H7 (cell line): ENCODE results near the gene MPZL2. TPM values are rescaled to one million over a fixed set of nuclear protein-coding genes. Genes with fewer than 3 reads are reported as not detected.
A peak's percentile ranks its signal among the peaks of the same experiment; 100 is the strongest.
"Not testable (repeated sequence)": the region's sequence is repeated elsewhere in the genome, so short reads cannot be mapped to it uniquely, and the experiment has no call there.

ENCODE experiments used
- DNase-seq: peaks from one replicate; pipeline ENCODE4 v3.0.0; 2012
- H3K27me3 ChIP-seq: 2 replicates; pipeline ENCODE4 v1.6.0; 2011; ENCODE audit warnings: mild to moderate bottlenecking, low read length; ENCODE audit not compliant: control insufficient read depth, insufficient read depth
- H3K36me3 ChIP-seq: replicated peaks from 2 replicates; pipeline ENCODE4 v1.5.1; 2011; ENCODE audit warnings: low read length; ENCODE audit not compliant: control insufficient read depth, insufficient read depth
- H3K4me3 ChIP-seq: 2 replicates; pipeline ENCODE4 v1.5.1; 2011; ENCODE audit warnings: low read depth, mild to moderate bottlenecking, control low read depth, low read length, moderate library complexity; ENCODE audit not compliant: insufficient read depth
- total RNA-seq: library from RNA; depleted of rRNA; stranded (reverse); fragments of >200 nt; shearing (Covaris generic); gene quantifications from 2 replicates; pipeline ENCODE4 v1.2.3, GENCODE V29; 2014; rRNA removed

MPZL2 gene
- 0.38 and 0.48 TPM in 2 replicates for total RNA-seq

GRCh38 chr11:118263695-118264568 lies at the start of gene MPZL2:
Gene MPZL2, minus strand, starts transcription at chr11:118264297. Its CDS starts 144 bp downstream, at chr11:118264153.
- H3K36me3 ChIP-seq: no peaks in the 10 kb centered on the region
- H3K27me3 ChIP-seq: peaks cover 29% of the 10 kb centered on the region
- DNase-seq: peak; percentile 38
- H3K4me3 ChIP-seq: peak within 1 kb of the TSS; percentile 26; the same call in 1 of the 2 replicates

GRCh38 chr11:118313242-118313641 lies 49.1 kb upstream of the MPZL2 start:
- DNase-seq: no peak
- Histone ChIP-seq H3K4me3 (no peak overlapping the region), H3K27me3 (peaks cover 2% of the 10 kb centered on the region), H3K36me3 (no peaks in the 10 kb centered on the region)

DNA sequence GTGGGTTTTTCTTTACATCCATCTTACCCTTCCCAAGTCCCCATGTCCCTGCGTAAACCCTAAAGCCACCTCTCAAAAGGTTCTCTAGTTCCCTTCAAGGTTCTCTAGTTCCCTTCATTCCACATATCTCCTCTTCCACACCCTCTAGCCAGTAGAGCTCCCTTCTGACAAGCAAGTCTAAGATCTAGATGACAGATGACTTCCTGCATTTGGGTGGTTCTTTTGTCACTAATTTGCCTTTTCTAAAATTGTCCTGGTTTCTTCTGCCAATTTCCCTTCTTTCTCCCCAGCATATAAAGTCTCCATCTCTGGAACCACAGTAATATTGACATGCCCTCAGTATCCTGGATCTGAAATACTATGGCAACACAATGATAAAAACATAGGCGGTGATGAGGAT lies 48.2 kb upstream of the MPZL2 start:
- no peaks in the 10 kb centered on the region for H3K36me3 ChIP-seq
- no peak overlapping the region for H3K4me3 ChIP-seq
- DNase-seq: no peak
- H3K27me3 ChIP-seq: peaks cover 2% of the 10 kb centered on the region

DNA sequence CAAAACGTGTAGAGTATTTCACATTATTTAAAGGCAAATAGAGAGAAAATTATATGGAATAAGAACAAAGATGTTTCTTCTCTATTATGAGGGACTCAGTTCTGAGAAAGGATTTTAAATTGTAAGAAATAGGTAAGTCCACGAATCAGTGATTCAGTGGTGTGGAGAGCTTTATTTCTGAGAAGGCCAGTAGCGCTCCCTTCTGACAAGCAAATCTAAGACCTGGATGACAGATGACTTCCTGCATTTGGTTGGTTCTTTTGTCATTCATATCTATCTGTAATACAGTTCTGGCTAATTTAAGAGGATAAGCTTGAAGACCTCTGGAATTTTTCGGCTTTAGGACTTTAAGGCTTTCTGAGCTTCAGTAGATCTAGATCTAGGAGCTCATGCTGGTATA lies 47.4 kb upstream of the MPZL2 start:
- H3K27me3 ChIP-seq: no peaks in the 10 kb centered on the region; the same call in 1 of the 2 replicates
- no peaks in the 10 kb centered on the region for H3K36me3 ChIP-seq
- H3K4me3 ChIP-seq: no peak overlapping the region
- no peak for DNase-seq

GRCh38 chr11:118310781-118311485 lies 46.8 kb upstream of the MPZL2 start:
- H3K4me3 ChIP-seq: no peak overlapping the region
- no peaks in the 10 kb centered on the region; the same call in 1 of the 2 replicates for H3K27me3 ChIP-seq
- no peaks in the 10 kb centered on the region for H3K36me3 ChIP-seq
- DNase-seq: no peak

DNA sequence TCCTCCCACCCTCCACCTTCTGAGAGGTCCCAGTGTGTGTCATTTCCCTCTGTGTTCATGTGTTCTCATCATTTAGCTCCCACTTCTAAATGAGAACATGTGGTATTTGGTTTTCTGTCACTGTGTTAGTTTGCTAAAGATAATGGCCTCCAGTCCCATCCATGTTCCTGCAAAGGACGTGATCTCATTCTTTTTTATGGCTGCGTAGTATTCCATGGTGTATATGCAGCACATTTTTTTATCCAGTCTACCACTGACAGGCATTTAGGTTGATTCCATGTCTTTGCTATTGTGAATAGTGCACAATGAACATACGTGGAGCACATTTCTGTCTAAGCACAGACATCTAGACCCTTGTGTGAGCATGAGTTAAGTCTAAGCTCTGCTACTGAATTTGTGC lies 46.2 kb upstream of the MPZL2 start:
- Histone ChIP-seq H3K4me3 (no peak overlapping the region), H3K36me3 (no peaks in the 10 kb centered on the region), H3K27me3 (no peaks in the 10 kb centered on the region; the same call in 1 of the 2 replicates)
- DNase-seq: no peak

GRCh38 chr11:118308995-118309528 lies 45.0 kb upstream of the MPZL2 start:
- not testable (repeated sequence) for H3K27me3 ChIP-seq, H3K36me3 ChIP-seq, DNase-seq, H3K4me3 ChIP-seq

GRCh38 chr11:118306556-118306955 lies 42.5 kb upstream of the MPZL2 start:
- H3K4me3 ChIP-seq: no peak overlapping the region
- no peaks in the 10 kb centered on the region; the same call in 1 of the 2 replicates for H3K27me3 ChIP-seq
- no peak for DNase-seq
- no peaks in the 10 kb centered on the region for H3K36me3 ChIP-seq

DNA sequence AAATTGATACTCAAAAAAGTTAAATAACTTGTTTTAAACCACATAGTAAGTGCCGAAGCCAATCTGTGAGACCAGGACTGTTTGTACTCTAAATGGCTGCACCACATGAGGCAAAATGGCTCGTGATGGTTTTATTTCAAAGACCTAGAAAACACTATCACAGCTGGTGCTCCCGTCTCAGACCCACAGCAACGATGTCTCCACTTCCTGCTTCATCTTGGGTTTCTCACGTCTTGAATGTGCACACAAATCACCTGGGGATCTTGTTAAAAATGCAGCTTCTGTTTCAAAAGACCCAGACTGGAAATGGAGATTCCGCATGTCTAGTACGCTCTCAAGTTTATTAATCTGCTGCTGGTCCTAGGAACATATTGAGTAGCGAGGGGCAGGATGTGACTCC lies 41.6 kb upstream of the MPZL2 start:
- Histone ChIP-seq H3K36me3 (no peaks in the 10 kb centered on the region), H3K27me3 (no peaks in the 10 kb centered on the region; the same call in 1 of the 2 replicates), H3K4me3 (no peak overlapping the region)
- DNase-seq: no peak

DNA sequence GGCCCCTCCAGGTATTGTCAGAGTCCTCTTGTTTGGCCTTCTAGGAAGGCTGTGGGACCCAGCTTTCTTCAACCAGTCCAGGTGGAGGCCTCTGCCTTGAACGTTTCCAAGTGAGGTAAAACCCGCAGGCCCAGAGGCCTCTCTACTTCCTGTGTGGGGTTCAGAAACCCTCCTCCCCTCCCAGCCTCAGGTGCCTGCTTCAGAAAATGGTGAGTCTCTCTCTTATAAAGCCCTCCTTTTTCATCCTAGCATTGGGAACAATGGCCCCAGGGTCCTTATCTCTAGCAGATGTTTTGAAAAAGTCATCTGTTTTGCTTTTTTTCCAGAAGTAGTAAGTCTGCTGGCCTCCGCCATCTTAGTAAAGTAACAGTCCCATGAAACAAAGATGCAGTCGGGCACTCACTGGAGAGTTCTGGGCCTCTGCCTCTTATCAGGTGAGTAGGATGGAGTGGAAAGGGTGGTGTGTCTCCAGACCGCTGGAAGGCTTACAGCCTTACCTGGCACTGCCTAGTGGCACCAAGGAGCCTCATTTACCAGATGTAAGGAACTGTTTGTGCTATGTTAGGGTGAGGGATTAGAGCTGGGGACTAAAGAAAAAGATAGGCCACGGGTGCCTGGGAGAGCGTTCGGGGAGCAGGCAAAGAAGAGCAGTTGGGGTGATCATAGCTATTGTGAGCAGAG lies 40.6 kb upstream of the MPZL2 start, which contains the start of gene CD3E:
CD3E (plus strand) TSS at position 163 of the 681 bp plus-strand sequence; CDS start at position 386, 223 bp downstream.
- DNase-seq: no peak
- Histone ChIP-seq H3K4me3 (no peak within 1 kb of the TSS), H3K36me3 (no peaks in the 10 kb centered on the region), H3K27me3 (no peaks in the 10 kb centered on the region; the same call in 1 of the 2 replicates)

DNA sequence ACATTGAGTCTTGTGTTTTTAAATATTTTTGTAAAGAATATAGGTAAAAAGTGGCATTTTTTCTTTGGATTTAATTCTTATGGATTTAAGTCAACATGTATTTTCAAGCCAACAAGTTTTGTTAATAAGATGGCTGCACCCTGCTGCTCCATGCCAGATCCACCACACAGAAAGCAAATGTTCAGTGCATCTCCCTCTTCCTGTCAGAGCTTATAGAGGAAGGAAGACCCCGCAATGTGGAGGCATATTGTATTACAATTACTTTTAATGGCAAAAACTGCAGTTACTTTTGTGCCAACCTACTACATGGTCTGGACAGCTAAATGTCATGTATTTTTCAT lies 40.1 kb upstream of the MPZL2 start:
- Histone ChIP-seq H3K4me3 (no peak overlapping the region), H3K36me3 (no peaks in the 10 kb centered on the region), H3K27me3 (no peaks in the 10 kb centered on the region; the same call in 1 of the 2 replicates)
- DNase-seq: no peak

DNA sequence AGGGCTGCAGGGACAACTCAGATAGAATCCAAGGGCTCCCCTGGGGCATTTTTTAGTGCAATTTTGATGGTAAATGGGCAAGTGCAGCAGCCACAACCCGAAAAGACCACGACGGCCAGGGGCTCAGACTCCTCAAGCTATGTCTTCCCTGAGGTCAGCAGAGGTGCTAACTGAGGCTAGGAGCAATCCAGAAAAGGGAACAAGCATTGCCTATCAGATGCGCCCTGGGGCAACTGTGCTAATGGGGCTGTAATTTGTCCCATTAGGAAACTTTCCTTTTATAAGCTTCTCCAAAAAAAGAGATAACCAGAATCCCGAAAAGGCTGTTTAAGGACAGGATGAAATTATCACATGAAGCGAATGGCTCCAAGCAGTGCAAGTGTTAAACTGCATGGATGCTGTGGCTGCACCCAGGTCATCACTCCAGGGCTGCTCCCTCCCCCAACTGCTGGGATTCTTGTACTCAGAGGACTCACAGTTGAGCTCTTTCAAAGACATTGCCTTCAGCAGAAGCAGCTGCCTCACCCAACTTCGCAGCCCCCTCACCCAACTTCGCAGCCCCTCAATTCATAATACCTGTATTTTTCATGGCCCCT lies 37.6 kb upstream of the MPZL2 start:
- Histone ChIP-seq H3K4me3 (no peak overlapping the region), H3K27me3 (no peaks in the 10 kb centered on the region; the same call in 1 of the 2 replicates), H3K36me3 (no peaks in the 10 kb centered on the region)
- no peak for DNase-seq

DNA sequence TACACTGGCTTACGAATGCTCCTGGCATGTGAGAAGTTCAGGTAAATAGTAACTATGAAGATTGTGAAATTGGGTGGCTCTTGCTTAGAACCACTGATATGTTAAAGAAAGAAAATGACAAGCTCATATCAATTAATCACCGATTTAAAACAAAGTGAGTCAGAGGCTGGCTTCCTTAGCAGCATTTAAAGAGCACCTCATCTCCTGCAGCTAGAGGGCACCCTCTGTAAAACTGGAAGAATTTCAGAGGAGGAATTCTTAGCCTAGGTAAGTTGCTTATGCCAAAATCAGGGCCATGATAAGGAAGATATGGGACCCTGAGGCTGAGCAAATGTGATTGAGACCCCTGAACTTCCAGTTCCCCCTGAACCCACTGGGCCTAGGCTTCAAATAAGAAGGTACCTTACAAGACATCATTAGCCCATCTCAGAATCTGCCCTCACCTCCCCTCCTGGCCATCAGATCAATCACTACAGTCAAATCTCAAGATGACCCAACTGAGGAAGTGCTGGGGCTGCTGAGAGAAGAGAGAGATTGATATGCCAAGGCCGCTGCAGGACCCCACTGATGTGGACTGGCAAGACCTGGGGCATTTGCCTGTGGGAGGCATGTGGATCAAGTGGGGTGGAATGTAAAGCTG lies 31.8 kb upstream of the MPZL2 start:
- DNase-seq: peak; percentile 21
- H3K27me3 ChIP-seq: no peaks in the 10 kb centered on the region
- no peak overlapping the region for H3K4me3 ChIP-seq
- no peaks in the 10 kb centered on the region for H3K36me3 ChIP-seq
